HepG2 (cell line): ENCODE results near the gene SLX9. TPM values are rescaled to one million over a fixed set of nuclear protein-coding genes. Genes with fewer than 3 reads are reported as not detected.

ENCODE experiments used
- ATAC-seq: fragments of 200-7000 bp; cut with Tn5 transposase; 3 replicates; pipeline ENCODE4 v1.9.1; 2020; ENCODE audit warnings: mild to moderate bottlenecking, moderate library complexity
- BruUV-seq: library from RNA; stranded (reverse); fragments of 400-500 nt; replicated peaks from 2 replicates; lab custom pipeline; 2021; lab: Mats Ljungman, UMichigan
- CTCF ChIA-PET: fragments of 300-600 bp; formaldehyde crosslinking; extraction: SDS; loops from one replicate; lab custom pipeline; 2021; ENCODE audit warnings: low total read pairs, inconsistent platforms, low intra/inter-chr PET ratio; lab: Yijun Ruan, JAX
- POLR2A ChIA-PET: fragments of 350-600 bp; sonication (Branson Sonifier 250); formaldehyde crosslinking; loops from one replicate; lab custom pipeline; 2020; ENCODE audit warnings: antibody characterized with exemption, inconsistent platforms; lab: Yijun Ruan, JAX
- DNase-seq: peaks from one replicate; pipeline ENCODE4 v3.0.0-alpha.2; 2015; ENCODE audit warnings: low spot score
- FAIRE-seq: peaks from 3 replicates; lab custom pipeline; 2011; peaks lifted over from hg19 to GRCh38; lab: Jason Lieb, UNC
- H2AFZ ChIP-seq: one replicate; pipeline ENCODE4 v1.6.1; 2011; ENCODE audit warnings: low read length, inconsistent platforms
- H3K27ac ChIP-seq: fragments of 300-600 bp; 3 replicates; pipeline ENCODE4 v1.8.0; 2011; ENCODE audit warnings: mixed run types, mild to moderate bottlenecking, mixed read lengths, low read length, inconsistent platforms; ENCODE audit not compliant: insufficient read depth; ENCODE audit errors: extremely low read length
- H3K27me3 ChIP-seq, 2 experiments: fragments of 200-600 bp in 1 of 2; 2 replicates in 1 of 2; 3 replicates in 1 of 2; pipeline versions ENCODE4 v1.6.0 to v1.8.0; 2011; ENCODE audit warnings: low read length in 2 of 2, mild to moderate bottlenecking in 2 of 2, moderate library complexity in 2 of 2, inconsistent platforms in 1 of 2; ENCODE audit not compliant: insufficient read depth in 2 of 2, control insufficient read depth in 1 of 2
- H3K36me3 ChIP-seq, 2 experiments: fragments of 200-600 bp in 1 of 2; replicated peaks in 1 of 2; 2 replicates in 1 of 2; 3 replicates in 1 of 2; pipeline versions ENCODE4 v1.5.1 to v1.8.0; 2011; ENCODE audit warnings: low read length in 2 of 2, inconsistent platforms in 1 of 2; ENCODE audit not compliant: insufficient read depth in 2 of 2, control insufficient read depth in 1 of 2
- H3K4me1 ChIP-seq: 2 replicates; pipeline ENCODE4 v1.5.1; 2012; ENCODE audit warnings: low read length, inconsistent platforms; ENCODE audit not compliant: insufficient read depth
- H3K4me2 ChIP-seq: 2 replicates; pipeline ENCODE4 v1.6.0; 2011; ENCODE audit warnings: low read depth, low read length, inconsistent platforms
- H3K4me3 ChIP-seq, 3 experiments: fragments of 200-600 bp in 1 of 3; sonication (generic), shearing (Covaris generic) in 1 of 3; replicated peaks in 1 of 3; 2 replicates each; pipeline ENCODE4 v1.5.1; 2011 to 2016; ENCODE audit warnings: low read length in 3 of 3, inconsistent platforms in 2 of 3, low read depth in 2 of 3, mild to moderate bottlenecking in 2 of 3, control low read depth in 1 of 3, mixed read lengths in 1 of 3; ENCODE audit not compliant: insufficient read depth in 1 of 3
- H3K79me2 ChIP-seq: one replicate; pipeline ENCODE4 v1.6.1; 2011; ENCODE audit warnings: low read length, inconsistent platforms; ENCODE audit not compliant: insufficient read depth
- H3K9ac ChIP-seq: 2 replicates; pipeline ENCODE4 v1.6.0; 2011; ENCODE audit warnings: mild to moderate bottlenecking, low read depth, low read length, inconsistent platforms; ENCODE audit not compliant: insufficient read depth
- H3K9me3 ChIP-seq: 2 replicates; pipeline ENCODE4 v1.5.1; 2012; ENCODE audit warnings: mild to moderate bottlenecking, low read length
- H4K20me1 ChIP-seq: 2 replicates; pipeline ENCODE4 v1.6.0; 2011; ENCODE audit warnings: inconsistent platforms, mild to moderate bottlenecking, low read length, moderate library complexity; ENCODE audit not compliant: insufficient read depth
- HNRNPH1 ChIP-seq: fragments of 200-400 bp; formaldehyde crosslinking; optimal IDR thresholded peaks from 2 replicates; pipeline ENCODE3; 2017; ENCODE audit warnings: mild to moderate bottlenecking, low read depth, low read length
- MED8 ChIP-seq: sonication (generic); formaldehyde crosslinking; IDR thresholded peaks from 2 replicates; pipeline ENCODE4 v1.8.1; 2023; ENCODE audit warnings: mild to moderate bottlenecking, missing genetic modification reagents; ENCODE audit not compliant: insufficient replicate concordance
- SIN3B ChIP-seq: fragments of 150-350 bp; IDR thresholded peaks from 2 replicates; pipeline ENCODE4 v1.6.1; 2014; ENCODE audit warnings: low read length
- SNAPC2 ChIP-seq: sonication (generic); formaldehyde crosslinking; IDR thresholded peaks from 2 replicates; pipeline ENCODE4 v1.8.1; 2022; ENCODE audit warnings: mild to moderate bottlenecking, missing genetic modification reagents
- ZNF644 ChIP-seq: IDR thresholded peaks from 2 replicates; pipeline ENCODE4 v1.6.1; 2016; ENCODE audit warnings: low read depth
- WGBS: methylation state at CpG from one replicate; pipeline ENCODE4 v1.1.6; 2017; ENCODE audit warnings: low lambda C conversion rate; 5-methylcytosine and 5-hydroxymethylcytosine counted together
- in situ Hi-C: cut with HindIII; loops from 2 replicates; pipeline ENCODE4 v1.10.0; 2017; ENCODE audit warnings: low pct_unique_long_range_greater_than_20kb; ENCODE audit not compliant: extremely low pct_ligation_motif_present
- intact Hi-C: fragments of 100-400 bp; cut with micrococcal nuclease; formaldehyde crosslinking; loops from one replicate; pipeline ENCODE4 v1.10.0; 2022; ENCODE audit not compliant: unreplicated experiment
- polyA plus RNA-seq, 8 experiments: library from polyadenylated mRNA; depleted of rRNA in 3 of 8; stranded (reverse) in 7 of 8; unstranded in 1 of 8; fragments of >200 nt; fragmentation: Illumina TruSeq in 4 of 8; extraction: Trizol in 4 of 8; gene quantifications; 2 replicates each; pipeline versions ENCODE4 v1.2.1 to v1.2.3, GENCODE V29; 2011 to 2016; ENCODE audit warnings: low read depth in 4 of 8, missing spikeins in 1 of 8, mixed read lengths in 1 of 8; ENCODE audit not compliant: insufficient read depth in 1 of 8
- total RNA-seq, 5 experiments: library from RNA; depleted of rRNA; stranded (reverse); fragments of >200 nt; fragmentation: Illumina TruSeq; extraction: Trizol; gene quantifications; 2 replicates each; pipeline ENCODE4 v1.2.3, GENCODE V29; 2016; ENCODE audit warnings: low read depth in 1 of 5
- TF ChIP-seq, protein P1 (sequence below): sonication (generic); formaldehyde crosslinking; IDR thresholded peaks from 2 replicates; pipeline ENCODE4 v1.5.0; 2020; ENCODE audit warnings: missing genetic modification reagents
- TF ChIP-seq, protein P2 (sequence below): sonication (generic); formaldehyde crosslinking; IDR thresholded peaks from 2 replicates; pipeline ENCODE4 v1.8.1; 2023; ENCODE audit warnings: mild to moderate bottlenecking, missing genetic modification reagents

The SLX9 gene
- total and polyA plus RNA-seq, 2 of the 13 experiments (the other 11 are each of a cell fraction or from before 2014, with no cell fraction given) = 21.0 to 47.1 TPM

DNA sequence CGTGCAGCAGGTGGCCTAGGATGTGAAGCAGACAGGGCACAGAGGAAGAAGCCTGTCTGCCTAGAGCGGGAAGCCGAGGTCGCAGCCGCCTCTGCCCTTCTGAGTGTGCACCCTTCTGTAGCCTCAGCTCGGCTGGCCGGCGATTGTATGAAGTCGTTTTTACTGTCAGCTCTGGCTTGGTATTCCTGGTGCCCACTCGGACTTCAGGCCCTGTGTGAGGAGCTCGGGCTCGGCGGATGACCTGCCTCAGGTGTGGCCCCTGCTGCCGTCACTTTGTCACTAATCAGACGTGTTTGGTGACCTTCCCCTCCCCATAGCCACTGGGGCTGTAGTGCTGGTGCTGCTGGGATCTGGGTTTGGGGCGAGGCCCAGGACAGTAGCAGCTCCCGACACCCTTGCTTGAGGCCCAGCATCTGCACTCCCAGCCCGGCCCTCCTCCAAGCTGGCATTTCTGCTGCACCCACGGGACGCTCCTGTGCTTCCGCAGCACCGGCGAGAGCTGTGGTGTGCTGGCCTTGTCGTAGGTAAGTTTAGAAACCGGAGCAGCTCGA, 18.1 kb downstream of the SLX9 start:
- H3K27me3 ChIP-seq = no peaks in the 10 kb centered on the region
- ATAC-seq = no peak
- in situ Hi-C loops (no loop called here), intact Hi-C loops (no loop called here)
- no peak for FAIRE-seq
- no TSS peak for BruUV-seq
- no peak overlapping the region for H3K4me2 ChIP-seq
- H3K4me3 ChIP-seq = no peak overlapping the region
- H4K20me1 ChIP-seq = peaks cover 12% of the 10 kb centered on the region; the same call in 1 of the 2 replicates
- H3K36me3 ChIP-seq = peaks cover 37 to 84% of the 10 kb centered on the region in 2 experiments
- no peak overlapping the region for H3K27ac ChIP-seq
- H2AFZ ChIP-seq = no peak overlapping the region
- WGBS = over 99% methylated on average over 15 of the region's 26 CpGs
- no peak for DNase-seq
- POLR2A ChIA-PET = no interaction called here
- TF ChIP-seq ZNF644 (CRISPR knock-in tag) (no peak), HNRNPH1 (no peak), SIN3B (no peak), MED8 (no peak), SNAPC2 (CRISPR knock-in tag) (no peak)
- TF ChIP-seq, protein P1, sequence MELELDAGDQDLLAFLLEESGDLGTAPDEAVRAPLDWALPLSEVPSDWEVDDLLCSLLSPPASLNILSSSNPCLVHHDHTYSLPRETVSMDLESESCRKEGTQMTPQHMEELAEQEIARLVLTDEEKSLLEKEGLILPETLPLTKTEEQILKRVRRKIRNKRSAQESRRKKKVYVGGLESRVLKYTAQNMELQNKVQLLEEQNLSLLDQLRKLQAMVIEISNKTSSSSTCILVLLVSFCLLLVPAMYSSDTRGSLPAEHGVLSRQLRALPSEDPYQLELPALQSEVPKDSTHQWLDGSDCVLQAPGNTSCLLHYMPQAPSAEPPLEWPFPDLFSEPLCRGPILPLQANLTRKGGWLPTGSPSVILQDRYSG (CRISPR knock-in tag) = no peak
- TF ChIP-seq, protein P2, sequence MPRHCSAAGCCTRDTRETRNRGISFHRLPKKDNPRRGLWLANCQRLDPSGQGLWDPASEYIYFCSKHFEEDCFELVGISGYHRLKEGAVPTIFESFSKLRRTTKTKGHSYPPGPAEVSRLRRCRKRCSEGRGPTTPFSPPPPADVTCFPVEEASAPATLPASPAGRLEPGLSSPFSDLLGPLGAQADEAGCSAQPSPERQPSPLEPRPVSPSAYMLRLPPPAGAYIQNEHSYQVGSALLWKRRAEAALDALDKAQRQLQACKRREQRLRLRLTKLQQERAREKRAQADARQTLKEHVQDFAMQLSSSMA (CRISPR knock-in tag) = no peak
- H3K79me2 ChIP-seq = peaks cover 37% of the 10 kb centered on the region
- H3K9me3 ChIP-seq = no peaks in the 10 kb centered on the region
- no peak overlapping the region for H3K9ac ChIP-seq
- H3K4me1 ChIP-seq = no peaks in the 10 kb centered on the region
- CTCF ChIA-PET = no interaction called here
